ENCODE measurements around the gene MYOG.

Gene MYOG

DNA sequence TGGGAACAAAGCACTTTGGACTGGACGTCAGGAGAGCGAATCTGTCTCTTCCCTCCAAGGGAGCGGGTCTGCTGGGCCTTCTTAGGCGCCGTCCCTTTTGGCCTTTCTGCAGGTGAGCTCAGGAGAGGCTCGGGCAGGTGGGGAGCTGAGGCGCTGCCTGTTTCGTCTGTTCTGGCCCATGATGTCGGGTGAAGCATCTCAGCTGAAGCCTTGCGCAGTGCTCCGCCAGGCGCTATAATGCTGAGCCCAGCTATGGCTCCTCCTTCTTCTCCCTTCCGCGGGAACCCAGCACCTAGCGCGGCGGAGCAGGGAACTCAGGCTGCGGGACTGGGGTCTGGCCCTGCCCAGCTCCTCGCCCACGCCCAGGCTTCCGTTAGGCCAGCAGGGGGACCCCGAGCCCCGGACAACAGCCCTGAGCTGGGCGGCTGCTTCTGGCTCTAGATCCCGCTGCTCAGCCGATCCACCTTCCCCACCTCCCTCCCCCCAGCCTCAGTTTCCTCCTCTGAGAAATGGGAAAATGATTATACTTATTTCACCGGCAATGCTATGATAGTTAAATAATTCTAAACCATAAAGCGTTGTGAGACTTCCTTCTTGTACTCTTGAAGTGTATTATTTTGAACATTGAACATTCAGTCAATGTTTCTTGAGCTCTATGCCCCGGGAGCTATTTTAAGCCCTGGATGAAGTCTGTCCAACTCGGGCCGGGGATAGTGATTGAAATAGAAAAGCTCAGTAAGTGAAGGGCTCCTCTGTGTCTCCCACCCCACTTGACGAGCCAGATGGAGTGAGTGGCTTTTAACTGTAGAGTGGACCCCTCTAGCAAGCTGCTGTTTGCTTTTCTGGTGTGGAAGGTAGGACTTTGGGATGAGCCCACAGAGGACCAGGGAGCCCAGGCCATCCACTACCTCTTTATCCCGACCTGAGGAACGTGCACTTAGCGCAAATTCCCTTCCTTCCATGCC lies 32.1 kb upstream of the MYOG start:
- no peak for DNase-seq (ENCODE audit: low read depth in 1 of 2, low spot score in 1 of 2)

GRCh38 chr1:203116091-203116820 lies 30.4 kb upstream of the MYOG start:
- no peak for DNase-seq (ENCODE audit: low read depth in 1 of 2, low spot score in 1 of 2)

DNA sequence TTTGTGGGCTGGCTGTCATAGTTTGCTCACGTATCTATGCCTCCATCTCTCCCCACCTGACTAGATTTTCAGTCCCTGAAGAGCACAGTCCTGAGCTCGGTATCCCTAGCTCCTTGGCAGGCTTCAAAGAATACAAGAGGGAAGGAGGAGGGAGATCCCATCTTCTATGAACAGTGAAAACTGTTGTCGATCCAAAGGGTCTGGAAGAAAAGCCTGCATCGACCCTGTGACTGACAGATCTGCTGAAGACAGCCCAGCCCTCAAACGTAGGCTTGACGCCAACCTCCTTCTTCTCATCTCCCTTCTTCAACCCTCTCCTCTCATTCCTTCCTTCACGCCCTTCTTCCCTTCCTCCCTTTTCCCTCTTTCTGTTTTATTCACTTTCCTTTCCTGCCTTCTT lies 28.4 kb upstream of the MYOG start:
- DNase-seq (ENCODE audit: low read depth in 1 of 2, low spot score in 1 of 2): no peak

DNA sequence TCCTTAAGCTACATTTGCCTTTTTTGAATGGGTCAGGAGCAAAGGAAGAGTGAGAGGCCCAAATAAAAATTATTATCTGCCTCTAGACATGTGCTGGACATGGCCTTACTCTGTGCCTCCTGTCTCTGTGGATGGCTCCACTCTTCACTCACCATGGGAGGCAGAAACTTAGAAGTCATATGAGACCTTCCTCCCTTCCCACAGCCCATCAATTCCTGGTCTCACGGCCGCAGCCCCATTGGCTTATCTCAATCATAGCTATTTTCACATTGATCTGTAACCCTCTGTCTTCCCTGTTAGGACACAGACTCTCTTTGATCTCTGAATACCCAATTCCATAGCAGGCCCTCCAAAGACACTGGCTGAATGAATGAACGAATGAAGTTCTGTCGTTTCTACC lies 27.5 kb upstream of the MYOG start:
- DNase-seq (ENCODE audit: low read depth in 1 of 2, low spot score in 1 of 2): no peak

DNA sequence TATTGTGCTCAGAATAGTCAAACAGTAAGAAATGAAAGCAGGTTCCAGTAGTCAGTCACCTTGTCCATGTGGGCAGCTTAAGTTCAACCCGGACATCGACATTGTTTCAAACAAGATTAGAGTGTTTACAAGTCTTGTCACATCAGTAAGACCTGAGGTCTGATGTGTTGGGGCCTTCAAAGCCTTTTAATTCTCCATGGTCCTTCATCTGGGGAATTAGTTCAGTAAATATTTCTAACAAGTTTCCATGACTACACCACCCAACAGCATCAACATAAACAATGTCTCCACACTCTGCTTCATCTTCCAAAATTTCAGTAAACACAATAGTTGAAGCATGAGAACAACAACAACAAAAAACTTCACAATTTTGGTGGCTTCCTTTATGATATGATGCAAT lies 26.7 kb upstream of the MYOG start:
- DNase-seq (ENCODE audit: low read depth in 1 of 2, low spot score in 1 of 2): no peak

GRCh38 chr1:203104789-203105390 lies 19.1 kb upstream of the MYOG start:
- DNase-seq (ENCODE audit: low read depth in 1 of 2, low spot score in 1 of 2): no peak

- DNase-seq (ENCODE audit: low read depth in 1 of 2, low spot score in 1 of 2): no peak
These were observed 18.1 kb upstream of the MYOG start for GRCh38 chr1:203103829-203104495.

DNA sequence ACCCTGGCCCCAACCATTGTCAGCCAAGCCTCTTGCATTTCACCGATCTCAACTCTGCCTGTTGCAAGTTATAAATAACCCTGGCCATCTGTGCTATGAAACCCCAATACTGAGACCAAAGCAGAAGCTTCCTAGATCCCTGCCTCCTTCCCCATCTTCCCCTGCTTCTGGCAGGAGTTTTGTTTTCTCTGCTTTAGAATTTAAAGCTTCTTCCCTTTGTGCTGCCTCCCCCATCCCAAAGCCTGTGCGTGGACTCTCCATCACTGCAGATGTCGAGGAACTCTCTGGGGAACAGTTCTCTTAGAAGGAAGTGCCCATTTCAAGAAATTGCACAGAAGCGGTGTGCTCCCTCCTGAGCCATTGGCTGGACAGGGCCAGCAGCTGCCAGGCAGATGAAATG lies 17.4 kb upstream of the MYOG start:
- no peak for DNase-seq (ENCODE audit: low read depth in 1 of 2, low spot score in 1 of 2)

GRCh38 chr1:203101813-203102634 lies 16.2 kb upstream of the MYOG start:
- no peak for DNase-seq (ENCODE audit: low read depth in 1 of 2, low spot score in 1 of 2)

DNA sequence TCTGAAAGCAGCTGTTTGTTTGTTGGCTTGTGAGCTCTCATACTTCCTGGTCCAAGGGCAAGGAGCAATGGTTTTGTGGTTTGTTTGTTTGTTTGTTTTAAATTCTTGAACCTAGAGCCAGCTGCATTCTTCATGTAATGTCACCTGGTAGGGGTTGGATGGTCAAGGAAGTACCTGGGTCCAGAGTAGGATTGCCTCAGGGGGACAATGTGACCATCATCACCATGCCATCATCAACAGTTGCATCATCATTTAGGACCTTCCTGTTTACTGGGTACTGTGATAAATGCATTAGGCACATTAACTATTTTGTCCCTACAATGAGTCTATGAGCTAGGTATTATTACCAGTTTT lies 14.7 kb upstream of the MYOG start:
- no peak for DNase-seq (ENCODE audit: low read depth in 1 of 2, low spot score in 1 of 2)

DNA sequence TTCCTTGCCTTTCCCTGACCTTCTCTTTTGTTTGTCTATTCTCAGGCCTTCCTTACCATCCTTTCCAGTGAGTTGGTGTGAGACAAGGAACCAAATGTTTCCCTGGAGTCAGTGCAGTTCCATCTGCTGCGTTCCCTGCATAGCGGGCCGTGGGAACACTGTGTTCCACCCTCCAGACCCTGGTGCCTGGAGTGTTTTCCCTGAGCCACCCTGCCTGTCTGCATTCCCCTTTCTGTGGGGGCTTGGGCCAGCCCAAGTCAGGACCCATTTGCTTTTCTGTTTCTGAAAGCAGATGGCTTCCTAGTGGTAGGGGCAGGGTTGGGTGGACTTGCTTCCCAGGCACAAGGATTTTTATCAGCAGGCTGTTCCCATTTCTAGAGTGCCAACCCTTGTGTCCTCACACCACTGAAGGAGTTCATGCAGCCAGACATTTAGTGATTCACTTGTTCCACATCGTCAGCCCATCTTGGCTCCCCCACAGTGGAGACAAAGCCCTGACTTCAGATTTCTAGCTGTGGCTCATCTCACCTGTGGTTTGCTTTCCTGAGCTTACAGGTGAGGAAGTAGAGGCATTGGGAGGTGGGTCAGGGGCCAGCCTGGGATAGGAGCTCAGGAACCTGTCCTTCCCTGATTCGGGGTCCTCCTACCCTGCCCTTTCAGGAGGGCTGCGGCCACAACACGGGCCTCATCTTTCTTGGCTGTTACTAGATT lies 14.1 kb upstream of the MYOG start:
- DNase-seq (ENCODE audit: low read depth in 1 of 2, low spot score in 1 of 2): no peak

GRCh38 chr1:203098914-203099520 lies 13.2 kb upstream of the MYOG start:
- DNase-seq (ENCODE audit: low read depth in 1 of 2, low spot score in 1 of 2): no peak

- no peak for DNase-seq (ENCODE audit: low read depth in 1 of 2, low spot score in 1 of 2)
These were observed 12.6 kb upstream of the MYOG start for GRCh38 chr1:203098445-203098844.

DNA sequence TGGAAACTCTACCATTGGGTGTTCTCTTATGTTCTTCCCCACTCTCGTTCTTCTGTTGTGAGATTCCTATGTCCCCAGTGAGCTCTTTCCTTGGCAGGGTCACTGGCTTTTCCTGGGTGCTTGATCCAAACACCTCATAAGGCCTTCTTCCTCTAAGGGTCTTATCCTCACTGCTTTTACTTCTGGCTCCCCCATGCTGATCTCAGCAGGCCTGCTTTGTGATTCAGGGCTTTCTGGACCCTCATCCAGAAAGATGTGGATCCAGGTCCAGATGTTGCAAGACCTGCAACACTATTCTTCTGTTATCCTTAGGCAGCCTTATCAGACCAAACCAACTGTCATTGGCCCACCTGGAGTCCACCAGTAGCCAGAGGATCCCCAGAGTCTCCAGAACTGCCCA lies 11.2 kb upstream of the MYOG start:
- DNase-seq (ENCODE audit: low read depth in 1 of 2, low spot score in 1 of 2): no peak

DNA sequence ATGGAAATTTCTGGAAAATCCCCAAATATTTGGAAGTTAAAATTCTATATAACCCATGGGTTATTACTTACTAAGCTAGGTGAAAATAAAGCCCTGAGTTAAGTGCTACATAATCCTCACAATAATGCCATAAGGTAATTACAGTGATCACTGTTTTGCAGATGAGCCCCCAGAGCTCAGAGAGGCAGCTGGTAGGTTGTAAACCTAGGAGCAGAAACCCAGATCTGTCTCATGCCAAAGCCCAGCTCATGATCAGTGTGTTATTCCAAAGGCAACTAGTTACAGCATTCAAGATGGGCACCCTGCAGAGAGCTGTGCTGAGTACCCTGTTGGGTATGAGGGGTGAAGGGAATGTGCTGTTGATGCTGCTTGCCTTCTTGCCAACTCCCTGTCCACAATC lies 10.8 kb upstream of the MYOG start:
- no peak for DNase-seq (ENCODE audit: low read depth in 1 of 2, low spot score in 1 of 2)

- no peak for DNase-seq (ENCODE audit: low read depth in 1 of 2, low spot score in 1 of 2)
These were observed 9.4 kb upstream of the MYOG start for GRCh38 chr1:203095061-203095690.

DNA sequence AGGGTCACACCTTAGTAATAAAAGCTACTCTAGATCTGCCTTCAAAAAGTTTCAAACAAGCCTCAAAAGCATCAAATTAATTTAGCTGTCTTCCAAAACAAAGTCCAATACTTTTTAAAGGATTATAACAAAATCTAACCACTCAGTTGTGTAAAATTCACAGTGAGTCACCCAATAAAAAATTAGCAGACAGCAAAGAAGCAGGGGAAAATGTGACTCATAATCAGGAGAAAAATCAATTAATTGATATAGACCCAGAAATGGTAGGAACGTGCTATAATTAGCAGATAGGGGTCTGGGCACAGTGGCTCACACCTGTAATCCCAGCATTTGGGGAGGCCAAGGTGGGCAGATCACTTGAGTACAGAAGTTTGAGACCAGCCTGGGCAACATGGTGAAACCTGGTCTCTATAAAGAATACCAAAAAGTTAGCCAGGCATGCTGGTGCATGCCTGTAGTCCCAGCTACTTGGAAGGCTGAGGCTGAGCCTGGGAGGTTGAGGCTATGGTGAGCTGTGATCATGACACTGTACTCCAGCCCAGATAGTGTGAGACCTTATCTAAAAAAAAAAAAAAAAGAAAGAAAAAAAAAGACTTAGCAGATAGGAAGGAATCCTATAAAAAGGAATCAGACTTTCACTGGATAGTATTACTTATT lies 8.1 kb upstream of the MYOG start:
- no peak for DNase-seq (ENCODE audit: low read depth in 1 of 2, low spot score in 1 of 2)

GRCh38 chr1:203091761-203092330 lies 6.0 kb upstream of the MYOG start:
- no peak for DNase-seq (ENCODE audit: low read depth in 1 of 2, low spot score in 1 of 2)

- no peak for DNase-seq (ENCODE audit: low read depth in 1 of 2, low spot score in 1 of 2)
These were observed 5.3 kb upstream of the MYOG start for GRCh38 chr1:203091199-203091477.
